Activated naive CD4-positive, alpha-beta T cell treated with anti-CD3 and anti-CD28 coated beads, Interleukin-2, amount 50 U/mL, for 72 hours (primary cell): Measurements from ENCODE around the gene NUMB. TPM values are rescaled to one million over a fixed set of nuclear protein-coding genes. Genes with fewer than 3 reads are reported as not detected.
"Not testable (repeated sequence)": the region's sequence is repeated elsewhere in the genome, so short reads cannot be mapped to it uniquely, and the experiment has no call there.

ENCODE experiments used
- ATAC-seq, 2 donors: fragments of 150-1000 bp; cut with Tn5 transposase; 2 replicates each; pipeline ENCODE4 v1.10.0; 2021; ENCODE audit warnings: mild to moderate bottlenecking in 2 of 2, moderate library complexity in 2 of 2
- DNase-seq, 2 donors: peaks; one replicate each; pipeline ENCODE4 v3.0.0; 2021 to 2022; ENCODE audit warnings: low spot score in 2 of 2
- H3K27ac Mint-ChIP-seq, 2 donors: one replicate each; pipeline ENCODE4 v1.8.0; 2022; ENCODE audit warnings: mild to moderate bottlenecking in 2 of 2, mixed read lengths in 2 of 2
- H3K36me3 Mint-ChIP-seq, 2 donors: one replicate each; pipeline ENCODE4 v1.8.0; 2022; ENCODE audit warnings: mixed read lengths in 2 of 2
- H3K9me3 Mint-ChIP-seq, 2 donors: one replicate each; pipeline ENCODE4 v1.8.0; 2022; ENCODE audit warnings: mixed read lengths in 2 of 2
- total RNA-seq, 2 donors: library from RNA; stranded (reverse); gene quantifications; one replicate each; pipeline ENCODE4 v1.2.3, GENCODE V29; 2022

Gene NUMB
- total RNA-seq, 2 donors from 2014 or later, result 34.8 to 41.4 TPM

DNA sequence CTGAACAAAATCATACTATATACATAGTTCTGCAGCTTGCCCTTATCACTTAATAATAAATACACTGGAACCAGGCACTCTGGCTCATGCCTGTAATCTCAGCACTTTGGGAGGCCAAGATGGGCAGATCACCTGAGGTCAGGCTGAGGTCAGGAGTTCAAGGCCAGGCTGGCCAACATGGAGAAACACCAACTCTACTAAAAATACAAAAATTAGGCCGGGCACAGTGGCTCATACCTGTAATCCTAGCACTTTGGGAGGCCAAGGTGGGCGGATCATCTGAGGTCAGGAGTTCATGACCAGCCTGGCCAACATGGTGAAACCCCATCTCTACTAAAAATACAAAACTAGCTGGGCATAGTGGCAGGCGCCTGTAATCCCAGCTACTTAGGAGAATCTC, 109.3 kb downstream of the NUMB start:
- not testable (repeated sequence) for ATAC-seq, DNase-seq, H3K9me3 Mint-ChIP-seq, H3K36me3 Mint-ChIP-seq, H3K27ac Mint-ChIP-seq

DNA sequence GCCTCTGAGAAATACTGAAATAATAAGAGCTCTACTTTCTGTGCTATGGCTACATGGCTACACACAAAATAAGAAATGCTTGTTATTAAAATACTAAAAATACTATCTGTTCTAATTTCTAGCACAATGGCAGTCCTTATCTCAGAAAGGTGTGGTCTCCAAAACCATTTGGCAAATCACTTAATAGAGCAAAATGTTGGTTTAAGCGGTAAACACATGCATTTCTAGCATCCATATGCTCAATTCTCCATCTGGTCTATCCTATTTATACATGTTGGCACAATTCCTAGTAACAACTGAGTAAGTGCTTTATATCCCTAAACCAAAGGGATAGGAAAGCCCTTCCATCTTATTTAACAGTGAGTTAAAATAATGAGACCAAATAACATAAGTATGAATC, 114.0 kb downstream of the NUMB start:
- ATAC-seq, result no peak
- DNase-seq, result no peak
- Mint-ChIP-seq H3K9me3 (no peaks in the 10 kb centered on the region), H3K36me3 (no peaks in the 10 kb centered on the region), H3K27ac (no peak overlapping the region)

DNA sequence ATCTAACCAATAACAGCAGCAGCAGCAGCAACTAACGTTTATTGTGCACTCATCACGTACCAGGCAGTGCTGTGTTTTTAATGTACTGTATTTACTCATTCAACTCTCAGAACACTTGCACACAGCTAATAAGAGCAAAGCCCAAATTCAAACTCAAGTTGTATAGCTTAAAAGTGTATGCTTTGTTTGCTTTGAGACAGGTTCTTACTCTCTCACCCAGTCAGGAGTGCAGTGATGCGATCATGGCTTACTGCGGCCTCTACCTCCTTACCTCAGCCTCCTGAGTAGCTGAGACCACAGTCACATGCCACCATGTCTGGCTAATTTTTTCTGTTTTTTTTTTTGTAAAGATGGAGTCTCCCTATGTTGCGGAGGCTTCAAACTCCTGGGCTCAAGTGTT, 115.7 kb downstream of the NUMB start:
- ATAC-seq (no peak), DNase-seq (no peak)
- H3K36me3 Mint-ChIP-seq, result no peaks in the 10 kb centered on the region
- H3K9me3 Mint-ChIP-seq, result no peaks in the 10 kb centered on the region
- H3K27ac Mint-ChIP-seq, result no peak overlapping the region

DNA sequence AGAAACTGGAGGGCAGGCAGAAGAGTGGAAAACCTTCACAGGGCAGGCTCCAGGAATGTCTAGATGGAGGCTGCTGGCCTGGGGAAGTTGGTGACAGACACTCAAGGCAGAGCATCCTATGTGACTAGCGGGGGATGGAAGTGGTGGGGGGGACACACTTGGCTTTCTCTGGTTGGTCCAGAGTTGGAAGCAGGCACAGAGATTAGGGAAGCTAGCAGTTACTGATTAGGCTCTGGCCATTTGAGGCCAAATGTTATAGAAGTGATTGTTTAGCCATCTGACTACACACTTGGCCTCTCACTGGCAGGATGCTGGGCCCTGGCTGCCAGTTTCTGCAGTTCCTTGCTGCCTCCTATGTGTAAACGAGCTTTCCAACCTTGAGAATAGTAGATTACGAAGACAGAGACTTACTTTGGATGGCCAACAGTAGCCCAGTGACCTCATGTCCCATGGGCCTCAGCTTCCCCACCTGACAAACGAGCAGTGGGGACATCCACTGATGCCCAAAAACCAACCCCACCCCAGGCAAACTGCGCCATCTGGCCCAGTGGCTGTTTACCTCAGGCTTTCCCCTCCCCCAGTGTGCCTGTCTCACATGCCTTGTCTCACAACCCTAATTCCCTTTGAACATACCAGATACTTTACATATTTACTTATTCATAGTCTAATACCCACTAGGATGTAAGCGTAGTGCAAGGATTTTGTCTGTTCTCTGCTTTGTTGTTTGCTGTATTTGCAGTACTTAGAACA, 118.3 kb downstream of the NUMB start:
- DNase-seq (no peak), ATAC-seq (no peak)
- H3K36me3 Mint-ChIP-seq, result no peaks in the 10 kb centered on the region
- no peaks in the 10 kb centered on the region for H3K9me3 Mint-ChIP-seq
- H3K27ac Mint-ChIP-seq, result no peak overlapping the region

DNA sequence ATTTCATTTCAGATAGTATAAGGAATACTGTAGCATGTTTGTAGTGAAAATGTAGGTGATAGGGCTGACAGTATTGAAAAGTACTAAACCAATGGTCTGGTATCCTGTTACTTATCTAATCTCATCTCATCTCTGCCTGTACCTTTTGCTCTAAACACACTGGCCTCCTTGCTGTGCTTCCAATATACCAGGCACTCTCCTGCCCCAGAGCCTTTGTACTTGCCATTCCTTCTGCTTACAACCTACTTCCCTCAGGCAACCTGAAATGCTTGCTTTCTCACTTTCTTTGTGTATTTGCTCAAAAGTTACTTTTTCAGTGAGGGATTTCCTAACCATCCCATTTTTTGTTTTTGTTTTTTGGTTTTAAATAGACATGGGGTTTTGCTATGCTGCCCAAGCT, 119.1 kb downstream of the NUMB start:
- Mint-ChIP-seq H3K36me3 (no peaks in the 10 kb centered on the region), H3K27ac (no peak overlapping the region), H3K9me3 (no peaks in the 10 kb centered on the region)
- DNase-seq (no peak), ATAC-seq (no peak)

DNA sequence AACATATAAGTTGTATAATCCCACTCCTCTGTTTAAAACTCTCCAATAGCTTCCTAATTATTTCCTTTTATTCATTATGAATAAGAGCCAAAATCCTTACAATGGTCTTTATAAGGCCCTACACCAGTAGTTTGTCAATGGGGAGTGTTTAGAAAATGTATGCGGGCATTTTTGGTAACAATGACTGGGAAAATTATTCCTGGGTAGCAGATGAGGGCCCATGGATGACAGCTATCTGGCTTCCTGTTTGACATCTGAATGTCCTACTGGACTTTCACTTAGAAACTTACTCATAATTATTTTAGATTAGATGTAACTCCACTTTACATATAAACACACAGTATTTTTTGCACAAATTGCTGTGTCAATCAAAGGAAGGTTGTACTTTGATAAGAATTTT, 119.8 kb downstream of the NUMB start:
- DNase-seq (no peak), ATAC-seq (no peak)
- Mint-ChIP-seq H3K27ac (no peak overlapping the region), H3K9me3 (no peaks in the 10 kb centered on the region), H3K36me3 (no peaks in the 10 kb centered on the region)

DNA sequence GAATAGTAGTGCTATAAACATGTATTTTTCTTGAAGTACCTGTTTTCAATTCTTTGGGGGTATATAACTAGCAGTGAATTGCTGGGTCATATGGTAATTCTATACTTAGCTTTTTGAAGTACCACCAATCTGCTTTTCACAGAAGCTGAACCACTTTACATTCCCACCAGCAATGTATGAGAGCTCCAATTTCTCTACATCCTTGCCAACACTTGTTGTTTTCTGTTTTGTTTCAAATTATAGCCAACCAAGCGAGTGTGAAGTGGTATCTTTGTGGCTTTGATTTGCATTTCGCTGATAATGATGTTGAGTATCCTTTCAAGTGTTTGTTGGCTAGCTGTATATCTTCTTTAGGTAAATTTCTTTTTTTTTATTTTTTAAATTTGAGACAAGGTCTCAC, 125.3 kb downstream of the NUMB start:
- no peaks in the 10 kb centered on the region for H3K9me3 Mint-ChIP-seq
- DNase-seq (no peak), ATAC-seq (no peak)
- no peaks in the 10 kb centered on the region for H3K36me3 Mint-ChIP-seq
- H3K27ac Mint-ChIP-seq, result no peak overlapping the region

DNA sequence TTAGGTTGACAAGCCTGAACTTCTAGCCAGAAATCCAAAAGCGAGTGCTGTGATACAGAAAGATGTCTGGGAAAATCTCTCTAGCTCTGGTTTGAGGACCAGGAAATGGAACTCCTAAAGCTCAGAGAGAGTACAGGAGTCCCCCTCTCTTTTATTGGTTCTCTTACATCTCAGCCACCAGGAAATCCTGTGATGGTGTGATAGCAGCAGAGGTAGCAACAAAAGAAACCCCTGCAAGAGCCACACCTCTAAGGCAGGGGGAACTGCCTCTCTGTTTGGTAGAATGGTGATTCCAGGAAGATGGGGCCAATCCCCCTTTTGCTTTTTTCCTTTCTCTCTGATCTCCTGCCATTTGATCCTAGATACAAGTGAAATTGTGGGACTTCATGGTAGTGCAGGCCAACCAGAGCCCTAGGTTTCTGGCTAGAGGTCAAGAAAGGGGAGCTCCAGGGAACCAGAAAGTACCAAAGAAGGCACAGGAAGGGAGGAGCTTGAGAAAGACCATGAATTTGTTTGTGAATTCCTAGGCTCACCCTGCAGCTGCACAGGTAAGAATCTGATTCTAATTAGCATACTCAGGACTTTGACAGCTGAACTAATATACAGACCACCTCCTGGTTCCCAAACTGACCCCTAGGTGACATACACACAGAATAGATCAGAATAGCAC, 132.6 kb downstream of the NUMB start:
- Mint-ChIP-seq H3K36me3 (no peaks in the 10 kb centered on the region), H3K27ac (peak overlapping the region in 1 of 2 donors; percentile 28), H3K9me3 (no peaks in the 10 kb centered on the region)
- DNase-seq, result no peak
- ATAC-seq, result peak in 1 of 2 donors; percentile 36

DNA sequence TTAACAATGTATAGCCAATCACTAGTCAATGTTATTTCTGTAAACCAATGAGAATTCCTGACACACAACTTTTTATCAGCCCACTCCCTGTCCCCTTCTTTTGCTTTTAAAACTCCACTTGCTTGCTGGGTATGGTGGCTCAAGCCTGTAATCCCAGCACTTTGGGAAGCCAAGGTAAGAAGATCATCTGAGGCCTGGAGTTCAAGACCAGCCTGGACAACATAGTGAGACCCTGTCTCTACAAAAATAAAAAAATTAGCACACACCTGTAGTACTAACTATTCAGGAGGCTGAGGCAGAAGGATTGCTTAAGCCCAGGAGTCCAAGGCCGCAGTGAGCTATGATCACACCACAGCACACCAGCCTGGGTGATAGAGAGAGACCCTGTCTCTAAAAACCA, 133.3 kb downstream of the NUMB start:
- no peaks in the 10 kb centered on the region for H3K36me3 Mint-ChIP-seq
- no peak overlapping the region for H3K27ac Mint-ChIP-seq
- ATAC-seq (no peak), DNase-seq (no peak)
- H3K9me3 Mint-ChIP-seq, result no peaks in the 10 kb centered on the region

DNA sequence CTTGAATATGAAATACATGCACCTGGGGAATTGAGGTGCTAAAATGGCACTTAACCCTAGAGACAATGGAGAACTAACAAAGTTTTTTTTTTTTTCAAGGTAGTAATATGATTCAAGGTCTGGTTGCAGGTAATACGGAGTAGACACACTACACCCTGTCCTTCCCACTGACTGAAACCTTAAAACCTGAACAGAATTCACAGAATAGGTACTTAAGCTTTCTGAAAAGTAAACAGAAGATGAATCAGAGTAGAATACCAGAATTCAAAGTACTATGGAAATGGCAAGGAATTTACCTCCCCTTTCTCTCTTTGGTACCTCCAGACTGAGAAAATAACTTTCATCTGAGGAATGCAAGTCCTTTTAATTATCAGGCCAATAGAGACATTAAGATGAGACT, 133.8 kb downstream of the NUMB start:
- no peak overlapping the region for H3K27ac Mint-ChIP-seq
- no peak for ATAC-seq
- H3K9me3 Mint-ChIP-seq, result no peaks in the 10 kb centered on the region
- DNase-seq, result no peak
- no peaks in the 10 kb centered on the region for H3K36me3 Mint-ChIP-seq

DNA sequence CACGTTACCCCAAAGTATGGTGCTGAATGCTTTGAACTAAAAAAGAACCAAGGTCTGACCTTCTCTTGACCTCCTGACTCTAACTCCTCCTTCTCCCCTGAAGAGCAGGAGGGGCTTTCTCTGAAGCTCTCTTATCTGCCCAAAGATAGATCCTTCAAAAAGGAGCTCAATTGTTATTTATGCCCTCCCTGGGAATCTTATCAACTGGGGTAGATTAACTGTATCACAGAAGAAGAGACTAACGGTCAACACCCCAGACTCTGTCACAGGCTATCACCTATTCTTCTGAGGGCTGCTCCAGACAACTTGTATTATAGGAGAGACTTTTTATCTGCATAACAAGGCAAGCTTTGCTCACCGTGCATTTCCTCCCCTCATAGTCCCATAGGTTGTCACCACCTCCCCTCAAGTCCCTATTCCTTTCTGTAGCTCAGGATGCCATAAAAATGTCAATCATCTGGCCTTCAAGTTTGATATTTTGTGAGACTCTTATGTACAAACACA, 134.4 kb downstream of the NUMB start:
- no peak overlapping the region for H3K27ac Mint-ChIP-seq
- H3K9me3 Mint-ChIP-seq, result no peaks in the 10 kb centered on the region
- DNase-seq (no peak), ATAC-seq (no peak)
- H3K36me3 Mint-ChIP-seq, result no peaks in the 10 kb centered on the region

DNA sequence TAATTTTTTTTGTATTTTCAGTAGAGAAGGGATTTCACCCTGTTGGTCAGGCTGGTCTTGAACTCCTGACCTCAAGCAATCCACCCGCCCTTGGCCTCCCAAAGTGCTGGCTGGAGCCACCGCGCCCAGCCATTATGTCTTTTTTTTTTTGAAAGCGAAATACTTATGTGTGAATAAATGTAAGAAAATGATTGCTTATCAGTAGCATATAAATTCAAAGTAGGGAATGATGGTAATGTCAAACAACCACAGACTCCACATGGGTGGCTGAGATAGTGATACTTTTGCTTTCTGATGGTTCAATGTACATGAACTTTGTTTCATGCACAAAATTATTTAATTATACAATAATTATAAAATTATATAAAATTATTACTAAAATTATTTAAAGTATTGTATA, 145.2 kb downstream of the NUMB start:
- Mint-ChIP-seq H3K27ac (peak overlapping the region in 1 of 2 donors; percentile 17), H3K36me3 (no peaks in the 10 kb centered on the region), H3K9me3 (no peaks in the 10 kb centered on the region)
- ATAC-seq (no peak), DNase-seq (no peak)

DNA sequence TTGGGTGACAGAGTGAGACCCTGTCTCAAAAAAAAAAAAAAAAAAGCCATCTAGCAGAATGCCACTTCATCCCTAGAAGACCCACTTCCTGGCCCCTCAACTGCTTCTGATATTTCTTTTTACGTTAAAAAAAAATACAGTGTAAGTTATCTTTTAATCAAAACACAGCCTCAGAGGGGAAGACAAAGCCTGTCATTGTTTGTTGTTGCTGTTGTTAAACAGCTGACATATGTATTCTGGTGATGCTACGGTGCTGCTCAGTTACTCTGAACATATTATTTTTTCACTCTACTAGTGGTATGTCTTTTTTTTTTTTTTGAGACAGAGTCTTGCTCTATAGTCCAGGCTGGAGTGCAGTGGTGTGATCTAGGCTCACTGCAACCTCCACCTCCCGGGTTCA, 145.7 kb downstream of the NUMB start:
- H3K9me3 Mint-ChIP-seq, result no peaks in the 10 kb centered on the region

DNA sequence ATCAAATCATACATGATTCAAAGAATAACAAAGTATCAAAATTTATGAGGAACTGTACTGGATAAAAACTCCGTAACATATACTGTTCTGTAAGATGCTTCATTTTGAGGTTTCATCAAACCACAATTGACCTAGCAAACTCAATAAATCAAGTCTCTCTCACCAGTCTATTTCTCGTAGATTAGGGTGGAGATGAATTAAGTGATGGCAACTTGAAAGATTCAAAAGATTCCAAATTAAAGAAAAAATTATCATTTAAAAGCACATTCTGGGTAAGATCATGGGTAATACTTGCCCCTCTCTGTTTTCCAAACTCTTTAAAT, 146.7 kb downstream of the NUMB start:
- Mint-ChIP-seq H3K27ac (no peak overlapping the region), H3K9me3 (no peaks in the 10 kb centered on the region), H3K36me3 (no peaks in the 10 kb centered on the region)
- ATAC-seq, result no peak
- DNase-seq, result no peak

More for the DNA sequence above, 145.7 kb downstream of the NUMB start:
- no peak for DNase-seq
- Mint-ChIP-seq H3K36me3 (no peaks in the 10 kb centered on the region), H3K27ac (no peak overlapping the region)
- no peak for ATAC-seq

DNA sequence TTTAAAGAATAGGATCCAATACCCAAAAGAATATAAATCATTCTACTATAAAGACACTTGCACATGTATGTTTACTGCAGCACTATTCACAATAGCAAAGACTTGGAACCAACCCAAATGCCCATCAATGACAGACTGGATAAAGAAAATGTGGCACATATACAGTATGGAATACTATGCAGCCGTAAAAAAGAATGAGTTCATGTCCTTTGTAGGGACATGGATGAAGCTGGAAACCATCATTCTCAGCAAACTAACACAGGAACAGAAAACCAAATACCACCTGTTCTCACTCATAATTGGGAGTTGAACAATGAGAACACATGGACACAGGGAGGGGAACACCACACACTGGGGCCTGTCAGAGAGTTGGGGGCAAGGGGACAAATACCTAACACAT, 149.1 kb downstream of the NUMB start:
- H3K9me3 Mint-ChIP-seq, H3K36me3 Mint-ChIP-seq, H3K27ac Mint-ChIP-seq, DNase-seq, ATAC-seq: not testable (repeated sequence)

DNA sequence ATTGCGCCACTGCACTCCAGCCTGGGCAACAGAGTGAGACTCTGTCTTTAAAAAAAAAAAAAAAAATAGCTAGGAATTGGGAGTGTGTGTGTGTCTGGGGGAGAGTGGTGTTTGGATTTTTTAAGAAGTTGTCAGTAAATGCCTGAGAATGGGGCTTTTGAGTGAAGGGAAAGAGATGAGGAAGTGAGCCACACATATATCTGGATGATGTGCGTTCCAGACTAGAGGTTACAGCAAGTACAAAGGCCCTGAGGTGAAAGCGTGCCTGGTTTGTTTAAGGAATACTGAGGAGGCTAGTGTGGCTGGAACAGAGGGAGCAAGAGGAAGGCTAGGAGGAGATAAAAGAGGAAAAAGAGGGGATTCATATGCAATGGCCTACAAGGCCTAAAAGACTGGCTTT, 151.1 kb downstream of the NUMB start:
- DNase-seq, result no peak
- Mint-ChIP-seq H3K27ac (no peak overlapping the region), H3K9me3 (no peaks in the 10 kb centered on the region), H3K36me3 (no peaks in the 10 kb centered on the region)
- no peak for ATAC-seq

DNA sequence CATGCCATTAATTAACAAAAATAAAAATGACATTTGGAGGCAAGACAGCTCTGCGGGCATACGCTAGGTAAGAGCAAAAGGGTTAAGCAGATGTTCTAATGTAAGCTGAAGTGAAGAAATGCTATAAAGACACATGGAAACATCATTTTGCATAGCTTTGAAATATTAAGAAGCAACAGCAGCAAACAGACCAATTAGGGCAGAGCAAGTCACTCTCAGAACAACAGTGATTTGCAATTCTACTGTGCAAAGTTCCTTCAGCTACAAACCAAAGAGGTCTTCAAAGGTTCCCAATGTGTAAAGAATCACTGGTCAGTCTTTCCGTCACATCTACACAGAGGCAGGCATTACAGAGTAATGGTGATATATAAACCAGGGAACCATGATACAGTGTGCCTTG, 152.8 kb downstream of the NUMB start:
- Mint-ChIP-seq H3K36me3 (no peaks in the 10 kb centered on the region), H3K9me3 (no peaks in the 10 kb centered on the region), H3K27ac (no peak overlapping the region)
- DNase-seq (no peak), ATAC-seq (no peak)

DNA sequence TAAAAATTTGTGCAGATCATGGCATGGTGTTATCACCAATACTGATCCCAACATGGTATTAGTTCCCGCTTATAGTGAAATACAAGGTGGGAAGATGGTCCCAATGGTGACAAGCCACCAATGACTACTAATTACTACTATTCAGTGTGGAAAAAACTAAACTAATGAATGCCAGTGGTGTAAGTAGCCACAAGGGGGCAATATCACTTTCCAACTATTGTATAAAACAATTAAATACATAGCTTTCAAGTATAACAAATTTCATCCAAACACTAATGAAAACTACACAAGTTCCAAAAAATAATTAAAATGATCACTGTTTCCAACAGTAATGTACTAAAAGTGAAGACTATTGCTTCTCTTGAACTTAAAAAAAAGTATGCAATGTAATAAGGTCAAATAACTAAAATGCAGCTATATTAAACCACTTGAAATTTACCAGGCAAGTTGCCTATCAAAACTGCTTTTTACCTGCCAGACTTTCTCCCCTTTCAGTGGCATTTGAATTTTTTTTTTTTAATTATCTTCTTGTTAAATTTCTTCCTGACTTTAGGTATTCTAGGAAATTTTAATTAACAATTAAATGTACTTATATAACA, 163.0 kb downstream of the NUMB start:
- DNase-seq, result no peak
- Mint-ChIP-seq H3K27ac (no peak overlapping the region), H3K9me3 (no peaks in the 10 kb centered on the region), H3K36me3 (no peaks in the 10 kb centered on the region)
- no peak for ATAC-seq
